H1 (cell line): ENCODE data around the gene PPP1R9A. TPM values are rescaled to one million over a fixed set of nuclear protein-coding genes. Genes with fewer than 3 reads are reported as not detected.

Source experiments
- polyA plus RNA-seq, 7 experiments: library from polyadenylated mRNA; depleted of rRNA in 3 of 7; stranded (reverse) in 5 of 7; unstranded in 2 of 7; fragments of >200 nt in 5 of 7; fragments of 200-250 nt in 2 of 7; gene quantifications; 1 replicate in 5 of 7; 2 replicates in 1 of 7; 4 replicates in 1 of 7; pipeline versions ENCODE4 v1.2.1 to v1.2.3, GENCODE V29; 2011 to 2013; ENCODE audit warnings: missing spikeins in 2 of 7, mixed read lengths in 2 of 7
- small RNA-seq: library from polyadenylated mRNA; stranded (forward); fragments of <200 nt; extraction: miRNeasy Mini kit (QIAGEN cat#:217004); gene quantifications from one replicate; pipeline ENCODE3, GENCODE V24; 2013; ENCODE audit not compliant: insufficient read depth
- total RNA-seq: library from RNA; stranded (reverse); fragmentation: NEBNext Ultra II Directional; extraction: Animal tissue kit (Norgen Biotek cat#: 25700); gene quantifications from 2 replicates; pipeline ENCODE4 v1.2.1, GENCODE V29; 2021

The PPP1R9A gene
- total and polyA plus RNA-seq, 2 of the 8 experiments (the other 6 are each of a cell fraction or from before 2014, with no cell fraction given), result 3.0 to 20.3 TPM

Small RNA genes lying within 50 kb of the gene (small RNA-seq; reads per million reads assigned to genes)
- not detected for gene AC002429.1
- not detected for gene HINT1P2
- gene RNU4-16P, result not detected
